H1 (cell line): ENCODE data around the gene KRT85. TPM values are rescaled to one million over a fixed set of nuclear protein-coding genes. Genes with fewer than 3 reads are reported as not detected.

Experiments
- CTCF ChIA-PET: fragments of 300-600 bp; sonication (Branson Sonifier 250); formaldehyde crosslinking; loops from one replicate; lab custom pipeline; 2021; ENCODE audit not compliant: partially characterized antibody; lab: Charles Lee
- POLR2A ChIA-PET: fragments of 300-600 bp; sonication (Branson Sonifier 250); formaldehyde crosslinking; loops from one replicate; lab custom pipeline; 2021; ENCODE audit warnings: inconsistent platforms; ENCODE audit not compliant: partially characterized antibody; lab: Charles Lee
- DNase-seq, 2 experiments: peaks; one replicate each; pipeline versions ENCODE4 v3.0.0 to v3.0.0-alpha.2; 2010 to 2022; ENCODE audit warnings: low spot score in 2 of 2, low read depth in 1 of 2, mixed read lengths in 1 of 2
- FAIRE-seq: peaks from 2 replicates; lab custom pipeline; 2011; peaks lifted over from hg19 to GRCh38; lab: Jason Lieb, UNC
- H2AFZ ChIP-seq: 2 replicates; pipeline ENCODE4 v1.8.1; 2012; ENCODE audit warnings: low read length, inconsistent platforms
- H2AK5ac ChIP-seq: 2 replicates; pipeline ENCODE4 v1.6.1; 2013; ENCODE audit warnings: low read depth, low read length
- H2BK120ac ChIP-seq: replicated peaks from 2 replicates; pipeline ENCODE3; 2013; ENCODE audit warnings: low read depth, low read length, inconsistent platforms
- H2BK12ac ChIP-seq: 2 replicates; pipeline ENCODE4 v1.6.1; 2013; ENCODE audit warnings: low read depth, low read length
- H2BK15ac ChIP-seq: 2 replicates; pipeline ENCODE4 v1.6.1; 2013; ENCODE audit warnings: low read length
- H2BK20ac ChIP-seq: 2 replicates; pipeline ENCODE4 v1.6.1; 2013; ENCODE audit warnings: low read length
- H2BK5ac ChIP-seq: 2 replicates; pipeline ENCODE4 v1.6.1; 2013; ENCODE audit warnings: low read depth, low read length
- H3K14ac ChIP-seq: 2 replicates; pipeline ENCODE4 v1.6.1; 2013; ENCODE audit warnings: inconsistent platforms; ENCODE audit not compliant: insufficient read length
- H3K18ac ChIP-seq: 2 replicates; pipeline ENCODE4 v1.6.1; 2013; ENCODE audit warnings: low read length; ENCODE audit errors: extremely low read depth
- H3K23ac ChIP-seq: 2 replicates; pipeline ENCODE4 v1.6.1; 2013; ENCODE audit warnings: inconsistent platforms; ENCODE audit not compliant: insufficient read length
- H3K23me2 ChIP-seq: 2 replicates; pipeline ENCODE4 v1.6.1; 2013; ENCODE audit warnings: low read depth, low read length
- H3K27ac ChIP-seq: 2 replicates; pipeline ENCODE4 v1.6.1; 2011; ENCODE audit warnings: low read depth, low read length, inconsistent platforms
- H3K27me3 ChIP-seq, 4 experiments: replicated peaks in 1 of 4; 1 replicate in 1 of 4; 2 replicates in 3 of 4; pipeline versions ENCODE4 v1.6.1 to v1.8.1; 2011 to 2013; ENCODE audit warnings: low read length in 3 of 4, mild to moderate bottlenecking in 3 of 4, inconsistent platforms in 2 of 4, mixed read lengths in 2 of 4, moderate library complexity in 1 of 4; ENCODE audit not compliant: control insufficient read depth in 3 of 4, insufficient read depth in 3 of 4; ENCODE audit errors: extremely low read depth in 1 of 4
- H3K36me3 ChIP-seq, 4 experiments: 2 replicates each; pipeline versions ENCODE4 v1.6.1 to v1.8.1; 2011 to 2013; ENCODE audit warnings: mild to moderate bottlenecking in 4 of 4, low read length in 3 of 4, moderate library complexity in 2 of 4, control low read depth in 1 of 4, inconsistent platforms in 1 of 4; ENCODE audit not compliant: insufficient read depth in 4 of 4, control insufficient read depth in 2 of 4
- H3K4ac ChIP-seq: replicated peaks from 2 replicates; pipeline ENCODE3; 2013; ENCODE audit warnings: low read length, low read depth, mixed read lengths, inconsistent platforms; ENCODE audit not compliant: insufficient read length
- H3K4me1 ChIP-seq, 4 experiments: replicated peaks in 1 of 4; 1 replicate in 1 of 4; 2 replicates in 3 of 4; pipeline versions ENCODE4 v1.6.1 to v1.8.1; 2011 to 2013; ENCODE audit warnings: low read length in 3 of 4, inconsistent platforms in 2 of 4, mixed read lengths in 1 of 4; ENCODE audit not compliant: insufficient read depth in 4 of 4, control insufficient read depth in 3 of 4
- H3K4me2 ChIP-seq, 2 experiments: 2 replicates each; pipeline versions ENCODE4 v1.6.1 to v1.8.1; 2011 to 2013; ENCODE audit warnings: low read depth in 2 of 2, low read length in 2 of 2, control low read depth in 1 of 2, inconsistent platforms in 1 of 2, mild to moderate bottlenecking in 1 of 2; ENCODE audit not compliant: insufficient read depth in 1 of 2
- H3K4me3 ChIP-seq, 4 experiments: fragments of 200-600, 300-600 bp in 1 of 4; sonication (generic), shearing (Covaris generic), sonication (Bioruptor Twin) in 1 of 4; 2 replicates each; pipeline versions ENCODE4 v1.5.1 to v1.8.1; 2011 to 2016; ENCODE audit warnings: low read length in 4 of 4, low read depth in 3 of 4, control low read depth in 2 of 4, inconsistent platforms in 2 of 4, mild to moderate bottlenecking in 2 of 4, mixed read lengths in 1 of 4, moderate library complexity in 1 of 4; ENCODE audit not compliant: insufficient read depth in 2 of 4; ENCODE audit errors: extremely low read depth in 1 of 4
- H3K56ac ChIP-seq: replicated peaks from 2 replicates; pipeline ENCODE3; 2013; ENCODE audit warnings: low read depth, mild to moderate bottlenecking, mixed read lengths, low read length, inconsistent platforms; ENCODE audit not compliant: insufficient read length
- H3K79me1 ChIP-seq: 2 replicates; pipeline ENCODE4 v1.6.1; 2013; ENCODE audit warnings: low read depth, low read length, control low read depth
- H3K79me2 ChIP-seq, 2 experiments: 2 replicates each; pipeline versions ENCODE4 v1.6.1 to v1.8.1; 2012 to 2013; ENCODE audit warnings: low read length in 2 of 2, mild to moderate bottlenecking in 2 of 2, inconsistent platforms in 1 of 2; ENCODE audit not compliant: insufficient read depth in 2 of 2, control insufficient read depth in 1 of 2
- H3K9ac ChIP-seq, 4 experiments: replicated peaks in 1 of 4; 1 replicate in 1 of 4; 2 replicates in 3 of 4; pipeline versions ENCODE4 v1.6.1 to v1.8.1; 2011 to 2013; ENCODE audit warnings: low read depth in 3 of 4, low read length in 3 of 4, control low read depth in 2 of 4, mild to moderate bottlenecking in 2 of 4, moderate library complexity in 2 of 4, inconsistent platforms in 1 of 4; ENCODE audit errors: extremely low read depth in 1 of 4
- H3K9me3 ChIP-seq, 2 experiments: 2 replicates each; pipeline versions ENCODE4 v1.6.1 to v1.8.1; 2012 to 2013; ENCODE audit warnings: mild to moderate bottlenecking in 2 of 2, moderate library complexity in 2 of 2, control low read depth in 1 of 2, inconsistent platforms in 1 of 2, low read depth in 1 of 2, low read length in 1 of 2, mixed read lengths in 1 of 2; ENCODE audit not compliant: insufficient read depth in 2 of 2
- H4K20me1 ChIP-seq, 2 experiments: replicated peaks in 1 of 2; 2 replicates each; pipeline versions ENCODE3 to v1.8.1; 2011 to 2013; ENCODE audit warnings: inconsistent platforms in 2 of 2, low read length in 2 of 2, mild to moderate bottlenecking in 1 of 2; ENCODE audit not compliant: insufficient read depth in 2 of 2, control insufficient read depth in 1 of 2
- H4K5ac ChIP-seq: 2 replicates; pipeline ENCODE4 v1.6.1; 2013; ENCODE audit warnings: low read length, low read depth, mixed read lengths, inconsistent platforms; ENCODE audit not compliant: insufficient read length
- H4K8ac ChIP-seq: 2 replicates; pipeline ENCODE4 v1.8.0; 2013; ENCODE audit warnings: mild to moderate bottlenecking, moderate library complexity, low read length, inconsistent platforms; ENCODE audit not compliant: insufficient read depth; ENCODE audit errors: extremely low read depth
- H4K91ac ChIP-seq: replicated peaks from 2 replicates; pipeline ENCODE3; 2013; ENCODE audit warnings: low read length, mixed read lengths, inconsistent platforms; ENCODE audit not compliant: insufficient read length
- EP300 ChIP-seq, 2 experiments: IDR thresholded peaks; 1 replicate in 1 of 2; 2 replicates in 1 of 2; pipeline ENCODE4 v1.6.1; 2011 to 2012; ENCODE audit warnings: low read depth in 2 of 2, low read length in 2 of 2, mild to moderate bottlenecking in 2 of 2, borderline replicate concordance in 1 of 2, inconsistent platforms in 1 of 2, moderate library complexity in 1 of 2
- RAD21 ChIP-seq, 2 experiments: IDR thresholded peaks in 1 of 2; conservative IDR thresholded peaks in 1 of 2; 2 replicates each; pipeline ENCODE4 v1.6.1; 2011; ENCODE audit warnings: low read depth in 2 of 2, low read length in 2 of 2, improper control_type of control experiment in 1 of 2, inconsistent platforms in 1 of 2, mild to moderate bottlenecking in 1 of 2, moderate library complexity in 1 of 2
- RBBP5 ChIP-seq: IDR thresholded peaks from 2 replicates; pipeline ENCODE4 v1.7.1; 2012; ENCODE audit warnings: low read depth, mild to moderate bottlenecking, inconsistent platforms, low read length, moderate library complexity, borderline replicate concordance
- RNF2 ChIP-seq: fragments of 200-900, 300-1000 bp; sonication (generic); IDR thresholded peaks from 2 replicates; pipeline ENCODE4 v1.7.1; 2016; ENCODE audit warnings: borderline replicate concordance, low read depth, mild to moderate bottlenecking, antibody characterized with exemption, low read length; ENCODE audit not compliant: poor library complexity, severe bottlenecking; ENCODE audit errors: missing control alignments
- SRF ChIP-seq: IDR thresholded peaks from 2 replicates; pipeline ENCODE4 v1.6.1; 2011; ENCODE audit warnings: mild to moderate bottlenecking, low read depth, low read length, moderate library complexity
- WGBS, 2 experiments: shearing (Covaris generic) in 1 of 2; methylation state at CpG; one replicate each; pipeline versions ENCODE4 v1.1.6 to v1.1.7; 2013 to 2015; ENCODE audit warnings: low lambda C conversion rate in 2 of 2, mixed read lengths in 2 of 2, inconsistent platforms in 1 of 2, low coverage in 1 of 2, missing lambda C conversion rate in 1 of 2; ENCODE audit not compliant: insufficient replicate concordance in 2 of 2, insufficient coverage in 1 of 2, insufficient read length in 1 of 2; ENCODE audit errors: extremely low coverage in 1 of 2, missing lambda C conversion rate in 1 of 2; 5-methylcytosine and 5-hydroxymethylcytosine counted together
- polyA plus RNA-seq, 7 experiments: library from polyadenylated mRNA; depleted of rRNA in 3 of 7; stranded (reverse) in 5 of 7; unstranded in 2 of 7; fragments of >200 nt in 5 of 7; fragments of 200-250 nt in 2 of 7; gene quantifications; 1 replicate in 5 of 7; 2 replicates in 1 of 7; 4 replicates in 1 of 7; pipeline versions ENCODE4 v1.2.1 to v1.2.3, GENCODE V29; 2011 to 2013; ENCODE audit warnings: missing spikeins in 2 of 7, mixed read lengths in 2 of 7
- total RNA-seq: library from RNA; stranded (reverse); fragmentation: NEBNext Ultra II Directional; extraction: Animal tissue kit (Norgen Biotek cat#: 25700); gene quantifications from 2 replicates; pipeline ENCODE4 v1.2.1, GENCODE V29; 2021
- TF ChIP-seq, protein P1 (sequence below): IDR thresholded peaks from 2 replicates; pipeline ENCODE4 v1.6.1; 2012; ENCODE audit warnings: inconsistent platforms

Gene KRT85
- total and polyA plus RNA-seq, 2 of the 8 experiments (the other 6 are each of a cell fraction or from before 2014, with no cell fraction given) = not detected

DNA sequence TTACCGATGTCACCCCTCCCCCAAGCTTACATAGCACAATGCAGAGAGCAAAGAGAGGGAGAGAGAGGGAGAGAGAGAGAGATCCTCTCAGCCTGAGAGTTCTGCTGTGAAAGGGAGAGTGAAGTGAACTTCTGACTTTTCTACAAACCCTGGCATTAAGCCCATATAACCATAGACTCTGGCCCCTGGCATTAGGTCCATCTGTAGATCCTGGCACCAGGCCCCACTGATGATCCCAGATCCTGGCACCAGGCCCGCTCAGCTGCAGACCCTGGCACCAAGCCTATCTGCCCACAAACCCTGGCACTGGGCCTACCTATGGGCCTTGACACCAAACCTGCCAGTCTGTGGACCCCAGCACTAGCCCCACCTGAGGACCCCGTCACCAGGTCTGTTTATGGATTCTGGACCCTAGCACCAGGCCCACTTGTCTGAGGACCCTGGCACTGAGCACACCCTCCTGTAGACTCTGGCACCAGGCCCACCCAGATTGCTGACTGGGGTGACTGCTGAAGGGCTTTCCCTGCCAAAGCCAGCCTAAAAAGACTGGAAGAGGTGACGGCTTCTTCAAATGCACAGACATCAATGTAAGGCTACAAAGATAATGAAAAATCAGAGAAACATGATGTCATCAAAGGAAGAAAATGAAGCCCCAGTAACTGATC, 31.6 kb downstream of the KRT85 start:
- H2BK15ac ChIP-seq = no peak overlapping the region
- peak overlapping the region; percentile 58; the same call in 1 of the 2 replicates for H4K8ac ChIP-seq
- H2BK5ac ChIP-seq = no peak overlapping the region
- no peaks in the 10 kb centered on the region for H3K23me2 ChIP-seq
- TF ChIP-seq RBBP5 (no peak), SRF (no peak), RAD21 (IDR thresholded peaks at IDR 0.05 in 1 of 2, conservative IDR thresholded peaks at IDR 0.05 in 1 of 2; ENCODE audit: low read depth in 2 of 2, low read length in 2 of 2) (no peak), EP300 (IDR thresholded peaks at IDR 0.05; ENCODE audit: borderline replicate concordance in 1 of 2, low read depth in 2 of 2, low read length in 2 of 2) (no peak), RNF2 (no peak)
- TF ChIP-seq, protein P1, sequence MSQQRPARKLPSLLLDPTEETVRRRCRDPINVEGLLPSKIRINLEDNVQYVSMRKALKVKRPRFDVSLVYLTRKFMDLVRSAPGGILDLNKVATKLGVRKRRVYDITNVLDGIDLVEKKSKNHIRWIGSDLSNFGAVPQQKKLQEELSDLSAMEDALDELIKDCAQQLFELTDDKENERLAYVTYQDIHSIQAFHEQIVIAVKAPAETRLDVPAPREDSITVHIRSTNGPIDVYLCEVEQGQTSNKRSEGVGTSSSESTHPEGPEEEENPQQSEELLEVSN = no peak
- H3K23ac ChIP-seq = no peak overlapping the region
- DNase-seq (no peak), FAIRE-seq (no peak)
- no peaks in the 10 kb centered on the region for H3K27me3 ChIP-seq
- 85% methylated on average over 4 of the region's 4 CpGs; no CpG with 5 or more reads in 1 of the 2 experiments for WGBS, 2 experiments
- H2AFZ ChIP-seq = peak overlapping the region; percentile 61; the same call in 1 of the 2 replicates
- H3K36me3 ChIP-seq = no peaks in the 10 kb centered on the region
- no peak overlapping the region for H2AK5ac ChIP-seq
- H3K4ac ChIP-seq = no peak overlapping the region
- H3K9ac ChIP-seq = no peak overlapping the region
- no peak overlapping the region for H3K56ac ChIP-seq
- H3K79me1 ChIP-seq = no peaks in the 10 kb centered on the region
- no peak overlapping the region for H2BK12ac ChIP-seq
- peaks cover 0 to 3% (median 0%) of the 10 kb centered on the region in 4 experiments; a peak in 1 of 7 replicates for H3K4me1 ChIP-seq
- H3K14ac ChIP-seq = no peak overlapping the region
- H4K20me1 ChIP-seq = no peaks in the 10 kb centered on the region
- no peaks in the 10 kb centered on the region for H3K9me3 ChIP-seq
- ChIA-PET POLR2A (no interaction called here), CTCF (interaction anchor here (0.6 to 10.9 kb wide), 8 partner anchors 7 to 181 kb away, joined by 3 to 126 read pairs (median 4); no protein-coding TSS in a partner anchor)
- H4K91ac ChIP-seq = no peak overlapping the region
- H3K27ac ChIP-seq = no peak overlapping the region
- no peak overlapping the region for H3K4me2 ChIP-seq
- no peak overlapping the region for H4K5ac ChIP-seq
- H2BK20ac ChIP-seq = no peak overlapping the region
- H2BK120ac ChIP-seq = no peak overlapping the region
- H3K4me3 ChIP-seq = no peak overlapping the region
- H3K18ac ChIP-seq = no peak overlapping the region; the same call in 1 of the 2 replicates
- no peaks in the 10 kb centered on the region for H3K79me2 ChIP-seq
